ENCODE data around the gene APBA3. TPM values are rescaled to one million over a fixed set of nuclear protein-coding genes. Genes with fewer than 3 reads are reported as not detected.
A peak's percentile ranks its signal among the peaks of the same experiment; 100 is the strongest.

Gene APBA3
- total and polyA plus RNA-seq, 9 of the 15 experiments (the other 6 are each of a cell fraction or from before 2014, with no cell fraction given): 0.10 to 29.5 (median 11.5) TPM

GRCh38 chr19:3761382-3762129 lies at the start of gene APBA3 (continued):
- TF ChIP-seq CUX1 (CRISPR knock-in tag; IDR thresholded peaks at IDR 0.05) (no peak), LARP7 (IDR thresholded peaks at IDR 0.05) (0 out of 2 replicates have a peak, but pooled peaks have one; percentile 17), NFRKB (IDR thresholded peaks at IDR 0.05; ENCODE audit: low read depth) (0 out of 2 replicates have a peak, but pooled peaks have one; percentile 38), AFF1 (IDR thresholded peaks at IDR 0.05; ENCODE audit: low read depth in 1 of 2, partially characterized antibody in 2 of 2) (peak; percentile 92), ZZZ3 (IDR thresholded peaks at IDR 0.05) (no peak), ZNF507 (tag; conservative IDR thresholded peaks at IDR 0.05) (no peak), CREB3L1 (IDR thresholded peaks at IDR 0.05; ENCODE audit: borderline replicate concordance, low read depth) (peak; percentile 93; the same call in 1 of the 2 replicates), ZNF263 (CRISPR knock-in tag; IDR thresholded peaks at IDR 0.05; ENCODE audit: borderline replicate concordance) (peak; percentile 29; the same call in 1 of the 2 replicates), ZBTB5 (IDR thresholded peaks at IDR 0.05) (0 out of 2 replicates have a peak, but pooled peaks have one; percentile 48), ZNF146 (CRISPR knock-in tag; IDR thresholded peaks at IDR 0.05; ENCODE audit: unreplicated experiment) (no peak), NBN (IDR thresholded peaks at IDR 0.05; ENCODE audit: low read depth) (peak; percentile 93), ZBTB17 (CRISPR knock-in tag; IDR thresholded peaks at IDR 0.05) (peak; percentile 84)
